Regular cardiac myocyte (primary cell): ENCODE results near the gene CLEC3A. TPM values are rescaled to one million over a fixed set of nuclear protein-coding genes. Genes with fewer than 3 reads are reported as not detected.

Experiments
- total RNA-seq: library from RNA; depleted of rRNA; stranded (reverse); fragments of >200 nt; gene quantifications from 2 replicates; pipeline ENCODE4 v1.2.3, GENCODE V29; 2014

The CLEC3A gene
- not detected in 2 replicates for total RNA-seq

GRCh38 chr16:78022347-78023060 is at the start of gene CLEC3A:
TSS of gene CLEC3A (plus strand) at chr16:78022548. CDS start at chr16:78022627, 79 bp downstream.

Other genes with a start within 250 kb of the CLEC3A start
- gene VAT1L, start 234.0 kb upstream of the CLEC3A start, total RNA-seq: 0.77 and 3.7 TPM in 2 replicates
- 7.5 and 14.7 TPM in 2 replicates for gene WWOX, start 77.1 kb downstream of the CLEC3A start, total RNA-seq